Left lung (tissue), 10 donors: ENCODE results near the gene ATXN1. TPM values are rescaled to one million over a fixed set of nuclear protein-coding genes. Genes with fewer than 3 reads are reported as not detected.

Source experiments
- ATAC-seq: fragments of 200-7000 bp; cut with Tn5 transposase; one replicate; pipeline ENCODE4 v1.9.1; 2020; ENCODE audit warnings: moderate library complexity
- DNase-seq, 4 donors: peaks; one replicate each; pipeline ENCODE4 v3.0.0-alpha.2; 2013 to 2020
- H3K27ac ChIP-seq, 2 donors: fragments of 200-600 bp; sonication (generic) in 1 of 2; one replicate each; pipeline versions ENCODE4 v1.5.0 to v1.8.0; 2020 to 2021
- H3K27me3 ChIP-seq, 2 donors: fragments of 200-600 bp; sonication (generic) in 1 of 2; one replicate each; pipeline versions ENCODE4 v1.5.0 to v1.8.0; 2020 to 2021
- H3K36me3 ChIP-seq, 2 donors: fragments of 200-600 bp; sonication (generic) in 1 of 2; one replicate each; pipeline versions ENCODE4 v1.5.0 to v1.8.0; 2020 to 2021
- H3K4me1 ChIP-seq, 2 donors: fragments of 200-600 bp; one replicate each; pipeline ENCODE4 v1.8.0; 2021
- H3K4me3 ChIP-seq, 2 donors: fragments of 200-600 bp; sonication (generic) in 1 of 2; one replicate each; pipeline versions ENCODE4 v1.5.0 to v1.8.0; 2020 to 2021; ENCODE audit warnings: mild to moderate bottlenecking in 1 of 2
- H3K9me3 ChIP-seq, 2 donors: fragments of 200-600 bp; sonication (generic) in 1 of 2; one replicate each; pipeline versions ENCODE4 v1.5.0 to v1.8.0; 2020 to 2021
- intact Hi-C, 2 donors: fragments of 100-400 bp; cut with DNase I; formaldehyde crosslinking; loops; one replicate each; pipeline versions ENCODE4 v1.11.2 to v1.14.2; 2022
- polyA plus RNA-seq, 6 donors: library from polyadenylated mRNA; unstranded; fragments of 120-200 nt; gene quantifications; one replicate each; pipeline ENCODE4 v1.2.1, GENCODE V29; 2013; ENCODE audit not compliant: insufficient read length in 6 of 6
- total RNA-seq, 2 donors: library from RNA; stranded (reverse); fragmentation: NEBNext Ultra II Directional; extraction: Animal tissue kit (Norgen Biotek cat#: 25700); gene quantifications; one replicate each; pipeline ENCODE4 v1.2.1, GENCODE V29; 2021
- TF ChIP-seq, protein P1 (sequence below), 2 donors: fragments of 200-600 bp; sonication (generic) in 1 of 2; IDR thresholded peaks; one replicate each; pipeline versions ENCODE4 v1.5.0 to v1.8.0; 2021; ENCODE audit warnings: antibody characterized with exemption in 2 of 2
- donor health status: DM: no; HTN: yes; CAD: no.
- donor health status: DM: no; HTN: no; CAD: no.

ATXN1 gene
- total and polyA plus RNA-seq, 8 donors, result 23.3 to 67.4 (median 27.3) TPM

GRCh38 chr6:16433338-16433890 is 327.8 kb downstream of the ATXN1 start:
- no peak overlapping the region for H3K27ac ChIP-seq
- no peak for DNase-seq
- peaks cover 15 to 17% of the 10 kb centered on the region in 2 donors for H3K4me1 ChIP-seq
- no peaks in the 10 kb centered on the region for H3K9me3 ChIP-seq
- H3K36me3 ChIP-seq, result no peaks in the 10 kb centered on the region
- intact Hi-C loops, result no loop called here
- ATAC-seq, result no peak
- TF ChIP-seq, protein P1, sequence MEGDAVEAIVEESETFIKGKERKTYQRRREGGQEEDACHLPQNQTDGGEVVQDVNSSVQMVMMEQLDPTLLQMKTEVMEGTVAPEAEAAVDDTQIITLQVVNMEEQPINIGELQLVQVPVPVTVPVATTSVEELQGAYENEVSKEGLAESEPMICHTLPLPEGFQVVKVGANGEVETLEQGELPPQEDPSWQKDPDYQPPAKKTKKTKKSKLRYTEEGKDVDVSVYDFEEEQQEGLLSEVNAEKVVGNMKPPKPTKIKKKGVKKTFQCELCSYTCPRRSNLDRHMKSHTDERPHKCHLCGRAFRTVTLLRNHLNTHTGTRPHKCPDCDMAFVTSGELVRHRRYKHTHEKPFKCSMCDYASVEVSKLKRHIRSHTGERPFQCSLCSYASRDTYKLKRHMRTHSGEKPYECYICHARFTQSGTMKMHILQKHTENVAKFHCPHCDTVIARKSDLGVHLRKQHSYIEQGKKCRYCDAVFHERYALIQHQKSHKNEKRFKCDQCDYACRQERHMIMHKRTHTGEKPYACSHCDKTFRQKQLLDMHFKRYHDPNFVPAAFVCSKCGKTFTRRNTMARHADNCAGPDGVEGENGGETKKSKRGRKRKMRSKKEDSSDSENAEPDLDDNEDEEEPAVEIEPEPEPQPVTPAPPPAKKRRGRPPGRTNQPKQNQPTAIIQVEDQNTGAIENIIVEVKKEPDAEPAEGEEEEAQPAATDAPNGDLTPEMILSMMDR (IDR thresholded peaks at IDR 0.05), result no peak
- H3K27me3 ChIP-seq, result no peaks in the 10 kb centered on the region
- H3K4me3 ChIP-seq, result no peak overlapping the region

DNA sequence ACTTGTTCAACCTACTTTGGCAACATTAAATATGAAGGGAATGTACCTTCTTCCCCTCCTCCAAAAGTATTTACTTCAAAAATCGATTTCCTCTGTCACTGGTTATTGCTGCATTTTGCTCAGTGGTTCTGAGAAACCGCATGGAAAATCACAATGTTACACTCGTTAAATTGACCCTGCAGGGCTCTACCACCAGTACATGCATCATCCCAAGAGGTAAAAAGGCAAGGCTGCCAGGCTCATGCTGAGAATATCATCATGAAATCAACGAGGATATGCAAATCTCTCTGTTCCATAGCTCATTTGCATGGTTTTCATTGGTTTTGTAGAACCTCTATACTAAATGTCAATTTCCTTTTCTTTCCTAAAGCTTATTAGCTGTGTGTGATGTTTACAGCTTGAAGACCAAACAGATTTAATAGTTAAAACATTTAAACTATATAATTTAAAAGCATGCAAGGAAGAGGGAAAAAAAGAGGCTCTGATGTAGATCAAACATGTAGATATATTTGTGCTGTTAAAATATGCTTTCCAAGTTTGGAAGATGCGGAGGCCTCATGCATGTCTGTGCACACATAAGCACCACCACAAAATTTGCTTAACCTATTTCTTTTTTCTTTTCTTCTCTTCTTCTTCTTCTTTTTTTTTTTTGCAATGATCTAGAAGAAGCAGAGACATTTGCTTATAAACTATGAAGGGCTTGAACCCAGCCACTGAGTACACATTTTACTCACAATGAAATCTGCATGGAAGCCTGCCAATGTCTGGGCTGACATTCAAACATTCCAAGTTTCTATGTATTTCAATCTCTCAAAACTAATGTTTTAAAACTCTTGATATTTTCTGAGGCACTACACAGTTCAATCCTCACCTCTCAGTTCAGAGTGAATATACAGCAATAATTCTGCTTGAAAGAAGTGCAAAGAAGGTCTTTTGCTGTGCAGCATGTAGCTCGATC is 328.9 kb downstream of the ATXN1 start:
- Histone ChIP-seq H3K36me3 (no peaks in the 10 kb centered on the region), H3K27me3 (no peaks in the 10 kb centered on the region), H3K27ac (no peak overlapping the region), H3K4me1 (peaks cover 14 to 17% of the 10 kb centered on the region in 2 donors), H3K9me3 (no peaks in the 10 kb centered on the region), H3K4me3 (no peak overlapping the region)
- intact Hi-C loops, result no loop called here
- DNase-seq (peak in 3 of 4 donors; percentile 46 to 77 (median 71)), ATAC-seq (peak; percentile 73)
- TF ChIP-seq, protein P1 (IDR thresholded peaks at IDR 0.05), result no peak

GRCh38 chr6:16431106-16431505 is 330.2 kb downstream of the ATXN1 start:
- Histone ChIP-seq H3K4me3 (no peak overlapping the region), H3K27me3 (no peaks in the 10 kb centered on the region), H3K9me3 (no peaks in the 10 kb centered on the region), H3K36me3 (no peaks in the 10 kb centered on the region), H3K4me1 (peaks cover 14 to 17% of the 10 kb centered on the region in 2 donors), H3K27ac (no peak overlapping the region)
- TF ChIP-seq, protein P1 (IDR thresholded peaks at IDR 0.05), result no peak
- ATAC-seq, result no peak
- no peak for DNase-seq
- intact Hi-C loops, result no loop called here

DNA sequence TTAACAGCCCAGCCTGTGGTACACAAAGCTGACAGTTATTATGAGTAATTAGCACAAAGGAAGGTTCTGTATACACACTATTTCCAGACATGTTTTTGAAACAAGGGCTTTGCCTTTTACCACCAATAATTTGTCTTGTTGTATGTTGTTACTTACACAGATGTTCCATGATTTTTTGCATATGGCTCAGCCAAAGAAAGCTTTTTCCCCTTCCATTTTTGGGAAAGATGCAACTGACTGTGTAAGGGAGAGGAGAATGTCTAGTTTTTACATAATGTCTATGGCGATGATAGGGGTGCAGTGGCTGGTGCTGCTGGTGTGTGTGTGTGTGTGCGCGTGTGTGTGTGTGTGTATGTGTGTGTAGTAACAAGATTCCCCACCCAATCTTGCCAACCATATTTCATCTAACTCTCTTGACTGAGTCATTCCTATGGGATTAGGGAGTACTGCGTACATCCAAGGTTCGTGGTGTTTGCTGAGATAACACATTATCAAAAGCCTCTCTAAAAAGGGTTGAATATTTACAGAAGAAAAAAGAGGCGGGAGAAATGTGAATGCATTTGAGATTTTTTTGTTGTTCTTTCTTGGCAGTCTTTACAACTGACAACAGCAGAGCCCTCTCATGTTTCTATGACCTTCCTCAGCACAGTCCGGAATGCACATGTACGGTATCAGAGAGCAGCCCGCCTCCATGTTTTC is 330.7 kb downstream of the ATXN1 start:
- H3K4me1 ChIP-seq, result peaks cover 14 to 17% of the 10 kb centered on the region in 2 donors
- H3K4me3 ChIP-seq, result no peak overlapping the region
- no peaks in the 10 kb centered on the region for H3K9me3 ChIP-seq
- H3K27me3 ChIP-seq, result no peaks in the 10 kb centered on the region
- ATAC-seq, result no peak
- H3K36me3 ChIP-seq, result no peaks in the 10 kb centered on the region
- TF ChIP-seq, protein P1 (IDR thresholded peaks at IDR 0.05), result no peak
- peak in 2 of 4 donors; percentile 37 to 45 for DNase-seq
- no peak overlapping the region for H3K27ac ChIP-seq
- intact Hi-C loops, result no loop called here

DNA sequence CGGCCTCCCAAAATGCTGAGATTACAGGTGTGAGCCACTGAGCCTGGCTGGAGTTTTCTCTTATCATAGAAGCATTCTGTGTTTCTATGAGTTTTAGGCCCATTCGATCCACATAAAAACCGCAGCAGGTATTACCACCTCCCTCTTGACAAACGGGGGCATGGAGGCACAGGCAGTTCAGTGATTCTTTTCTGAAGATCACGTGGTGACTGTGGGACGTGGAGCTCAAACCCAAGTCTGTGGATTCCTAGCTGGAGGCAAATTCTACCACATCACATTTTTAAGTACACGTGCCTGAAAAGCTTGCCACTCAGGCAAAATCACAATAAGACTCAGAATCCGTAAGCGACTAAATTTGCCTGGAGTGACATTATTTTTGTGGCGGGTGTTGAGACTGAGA is 331.6 kb downstream of the ATXN1 start:
- intact Hi-C loops, result no loop called here
- TF ChIP-seq, protein P1 (IDR thresholded peaks at IDR 0.05), result no peak
- Histone ChIP-seq H3K36me3 (no peaks in the 10 kb centered on the region), H3K4me3 (no peak overlapping the region), H3K9me3 (no peaks in the 10 kb centered on the region), H3K27ac (no peak overlapping the region), H3K4me1 (peaks cover 14 to 17% of the 10 kb centered on the region in 2 donors), H3K27me3 (no peaks in the 10 kb centered on the region)
- ATAC-seq (no peak), DNase-seq (no peak)
